ENCODE data around the gene IPO5.
A peak's percentile ranks its signal among the peaks of the same experiment; 100 is the strongest.

IPO5 gene

GRCh38 chr13:97953376-97953970 is at the start of gene IPO5:
Gene IPO5, plus strand, starts transcription at chr13:97953675. Its CDS starts 23,022 bp downstream, at chr13:97976697.
- no peak for DNase-seq (ENCODE audit: low spot score)

GRCh38 chr13:97904059-97904458 is 49.4 kb upstream of the IPO5 start:
- no peak for DNase-seq (ENCODE audit: low spot score)

GRCh38 chr13:97905517-97905916 is 48.0 kb upstream of the IPO5 start:
- DNase-seq (ENCODE audit: low spot score) = no peak

- DNase-seq (ENCODE audit: low spot score) = no peak
Measured at GRCh38 chr13:97911311-97912138, 42.0 kb upstream of the IPO5 start.

- DNase-seq (ENCODE audit: low spot score) = no peak
Measured at GRCh38 chr13:97912139-97912535, 41.3 kb upstream of the IPO5 start.

GRCh38 chr13:97913206-97913605 is 40.3 kb upstream of the IPO5 start:
- no peak for DNase-seq (ENCODE audit: low spot score)

GRCh38 chr13:97914540-97914939 is 38.9 kb upstream of the IPO5 start:
- DNase-seq (ENCODE audit: low spot score) = no peak

- no peak for DNase-seq (ENCODE audit: low spot score)
Measured at GRCh38 chr13:97921176-97921816, 32.2 kb upstream of the IPO5 start.

- no peak for DNase-seq (ENCODE audit: low spot score)
Measured at GRCh38 chr13:97928301-97928700, 25.2 kb upstream of the IPO5 start.

GRCh38 chr13:97932036-97932435 is 21.4 kb upstream of the IPO5 start:
- DNase-seq (ENCODE audit: low spot score) = no peak

GRCh38 chr13:97932647-97933046 is 20.8 kb upstream of the IPO5 start:
- no peak for DNase-seq (ENCODE audit: low spot score)

GRCh38 chr13:97933776-97934175 is 19.7 kb upstream of the IPO5 start:
- no peak for DNase-seq (ENCODE audit: low spot score)

- no peak for DNase-seq (ENCODE audit: low spot score)
Measured at GRCh38 chr13:97934590-97934989, 18.9 kb upstream of the IPO5 start.

GRCh38 chr13:97935071-97935470 is 18.4 kb upstream of the IPO5 start:
- DNase-seq (ENCODE audit: low spot score) = no peak

GRCh38 chr13:97936036-97936435 is 17.4 kb upstream of the IPO5 start:
- DNase-seq (ENCODE audit: low spot score) = no peak

- DNase-seq (ENCODE audit: low spot score) = no peak
Measured at GRCh38 chr13:97938706-97939475, 14.6 kb upstream of the IPO5 start.

GRCh38 chr13:97944396-97945029 is 9.0 kb upstream of the IPO5 start:
- DNase-seq (ENCODE audit: low spot score) = no peak

- no peak for DNase-seq (ENCODE audit: low spot score)
Measured at GRCh38 chr13:97945342-97945741, 8.1 kb upstream of the IPO5 start.

- no peak for DNase-seq (ENCODE audit: low spot score)
Measured at GRCh38 chr13:97945792-97946419, 7.6 kb upstream of the IPO5 start.

GRCh38 chr13:97946951-97947588 is 6.4 kb upstream of the IPO5 start:
- DNase-seq (ENCODE audit: low spot score) = peak; percentile 78

- DNase-seq (ENCODE audit: low spot score) = no peak
Measured at GRCh38 chr13:97948041-97948440, 5.4 kb upstream of the IPO5 start.
